ENCODE measurements around the gene EDIL3.
"Not testable (repeated sequence)": the region's sequence is repeated elsewhere in the genome, so short reads cannot be mapped to it uniquely, and the experiment has no call there.

The EDIL3 gene

GRCh38 chr5:84378420-84378819 is 6.3 kb downstream of the EDIL3 start:
- DNase-seq: no peak

GRCh38 chr5:84376346-84376745 is 8.3 kb downstream of the EDIL3 start:
- DNase-seq: no peak

GRCh38 chr5:84374568-84374967 is 10.1 kb downstream of the EDIL3 start:
- DNase-seq: no peak

- DNase-seq: no peak
Measured at GRCh38 chr5:84373506-84373905, 11.2 kb downstream of the EDIL3 start.

GRCh38 chr5:84372066-84372695 is 12.5 kb downstream of the EDIL3 start:
- DNase-seq: no peak

GRCh38 chr5:84370176-84370575 is 14.5 kb downstream of the EDIL3 start:
- no peak for DNase-seq

- DNase-seq: no peak
Measured at GRCh38 chr5:84364043-84364442, 20.6 kb downstream of the EDIL3 start.

- DNase-seq: no peak
Measured at GRCh38 chr5:84362061-84362720, 22.5 kb downstream of the EDIL3 start.

GRCh38 chr5:84361572-84361971 is 23.1 kb downstream of the EDIL3 start:
- DNase-seq: no peak

- no peak for DNase-seq
Measured at GRCh38 chr5:84360056-84360455, 24.6 kb downstream of the EDIL3 start.

GRCh38 chr5:84354101-84354500 is 30.6 kb downstream of the EDIL3 start:
- DNase-seq: no peak

GRCh38 chr5:84344788-84345187 is 39.9 kb downstream of the EDIL3 start:
- no peak for DNase-seq

GRCh38 chr5:84343171-84343570 is 41.5 kb downstream of the EDIL3 start:
- no peak for DNase-seq

GRCh38 chr5:84332106-84332505 is 52.6 kb downstream of the EDIL3 start:
- no peak for DNase-seq

GRCh38 chr5:84327591-84327990 is 57.1 kb downstream of the EDIL3 start:
- DNase-seq: no peak

- no peak for DNase-seq
Measured at GRCh38 chr5:84322646-84323045, 62.0 kb downstream of the EDIL3 start.

- not testable (repeated sequence) for DNase-seq
Measured at GRCh38 chr5:84317826-84318225, 66.9 kb downstream of the EDIL3 start.

- DNase-seq: not testable (repeated sequence)
Measured at GRCh38 chr5:84312280-84312679, 72.4 kb downstream of the EDIL3 start.

- not testable (repeated sequence) for DNase-seq
Measured at GRCh38 chr5:84309850-84310249, 74.8 kb downstream of the EDIL3 start.

GRCh38 chr5:84306601-84307000 is 78.1 kb downstream of the EDIL3 start:
- no peak for DNase-seq

- DNase-seq: no peak
Measured at GRCh38 chr5:84304599-84304998, 80.1 kb downstream of the EDIL3 start.

GRCh38 chr5:84303315-84303714 is 81.4 kb downstream of the EDIL3 start:
- no peak for DNase-seq

- DNase-seq: no peak
Measured at GRCh38 chr5:84301535-84301934, 83.1 kb downstream of the EDIL3 start.

- no peak for DNase-seq
Measured at GRCh38 chr5:84299959-84300358, 84.7 kb downstream of the EDIL3 start.

- no peak for DNase-seq
Measured at GRCh38 chr5:84298628-84299027, 86.1 kb downstream of the EDIL3 start.

Measured in activated CD4-positive, alpha-beta T cell treated with anti-CD3 and anti-CD28 coated beads, Interleukin-2, amount 50 U/mL, for 16 hours (primary cell).